ENCODE data around the gene PLEKHN1. TPM values are rescaled to one million over a fixed set of nuclear protein-coding genes. Genes with fewer than 3 reads are reported as not detected.
"Not testable (repeated sequence)": the region's sequence is repeated elsewhere in the genome, so short reads cannot be mapped to it uniquely, and the experiment has no call there.

The PLEKHN1 gene
- total RNA-seq, 1 donor from 2014 or later: 28.5 TPM

DNA sequence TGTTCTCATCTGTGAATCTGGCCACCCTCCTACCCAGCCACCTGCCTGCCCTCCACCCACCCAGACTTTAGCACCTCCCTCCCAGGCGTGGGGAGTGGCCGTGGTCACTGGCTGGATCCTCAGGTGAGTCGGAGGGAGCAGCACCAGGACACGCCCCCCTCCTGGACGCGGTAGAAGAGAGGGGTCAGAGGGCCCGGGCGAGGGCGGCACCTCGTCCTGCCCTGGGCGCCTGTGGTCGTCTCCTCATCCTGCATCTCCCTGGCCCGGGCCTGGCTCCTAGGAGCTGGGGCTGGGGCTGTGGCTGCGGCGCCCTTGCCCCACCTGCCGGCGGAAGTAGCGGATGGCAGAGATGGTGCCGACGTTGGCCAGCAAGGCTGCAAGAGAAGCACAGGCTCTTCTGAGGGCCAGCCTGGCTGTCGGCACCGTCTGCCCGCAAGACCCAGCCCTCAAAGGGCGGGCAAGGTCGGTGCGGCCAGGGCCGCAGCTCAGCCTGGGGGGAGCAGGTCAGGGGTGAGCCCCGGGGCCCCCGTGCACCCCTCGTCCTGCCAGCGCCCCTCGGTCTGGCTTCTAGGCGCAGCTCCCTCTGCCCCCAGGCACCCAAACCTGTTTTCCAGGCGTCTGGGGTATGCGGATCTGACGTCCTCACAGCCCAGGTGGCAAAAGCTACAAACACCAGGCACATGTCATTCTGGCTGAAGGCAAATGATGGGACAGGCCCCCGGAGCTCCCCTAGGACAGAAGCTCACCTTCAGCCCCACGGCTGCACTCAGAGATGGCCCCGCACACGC lies 9.8 kb downstream of the PLEKHN1 start:
- DNase-seq (ENCODE audit: low spot score): no peak

DNA sequence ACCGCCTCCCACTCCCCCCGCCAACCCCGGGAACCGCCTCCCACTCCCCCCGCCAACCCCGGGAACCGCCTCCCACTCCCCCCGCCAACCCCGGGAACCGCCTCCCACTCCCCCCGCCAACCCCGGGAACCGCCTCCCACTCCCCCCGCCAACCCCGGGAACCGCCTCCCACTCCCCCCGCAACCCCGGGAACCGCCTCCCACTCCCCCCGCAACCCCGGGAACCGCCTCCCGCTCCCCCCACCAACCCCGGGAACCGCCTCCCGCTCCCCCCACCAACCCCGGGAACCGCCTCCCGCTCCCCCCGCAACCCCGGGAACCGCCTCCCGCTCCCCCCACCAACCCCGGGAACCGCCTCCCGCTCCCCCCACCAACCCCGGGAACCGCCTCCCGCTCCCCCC lies 10.5 kb downstream of the PLEKHN1 start:
- DNase-seq (ENCODE audit: low spot score): not testable (repeated sequence)

DNA sequence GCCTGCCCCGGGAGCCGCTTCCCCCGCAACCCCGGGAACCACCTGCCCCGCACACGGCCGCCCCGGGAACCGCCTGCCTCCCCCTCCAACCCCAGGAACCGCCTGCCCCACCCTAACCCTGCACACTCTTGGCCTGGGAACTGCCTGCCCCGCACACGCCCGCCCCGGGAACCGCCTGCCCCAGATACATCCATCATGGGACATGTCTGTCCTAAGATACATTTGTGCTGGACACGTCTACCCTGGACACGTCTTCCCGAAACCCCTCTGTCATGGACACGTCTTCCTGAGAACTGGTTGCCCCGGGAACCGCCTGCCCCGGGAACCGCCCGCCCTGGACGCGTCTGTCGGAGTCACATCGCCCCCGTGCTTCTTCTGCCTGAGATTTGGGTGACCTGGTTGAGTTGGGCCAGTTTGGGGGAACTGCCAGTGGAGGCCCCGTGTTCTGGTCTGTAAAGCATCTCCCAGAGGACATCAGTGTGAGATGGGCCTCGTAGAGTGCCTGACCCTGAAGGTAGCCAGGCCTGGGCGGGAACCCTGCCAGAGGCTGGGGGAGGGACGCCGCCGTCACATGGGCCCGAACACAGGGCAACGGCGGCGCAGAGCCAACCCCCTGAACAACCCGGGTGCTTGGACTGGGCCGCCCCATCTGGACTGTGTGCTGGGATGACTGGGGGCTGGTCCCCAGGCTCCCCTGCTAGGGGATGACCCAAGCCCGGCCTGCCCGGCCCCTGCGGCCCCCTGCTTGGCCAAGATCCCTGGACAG lies 12.0 kb downstream of the PLEKHN1 start:
- no peak for DNase-seq (ENCODE audit: low spot score)

DNA sequence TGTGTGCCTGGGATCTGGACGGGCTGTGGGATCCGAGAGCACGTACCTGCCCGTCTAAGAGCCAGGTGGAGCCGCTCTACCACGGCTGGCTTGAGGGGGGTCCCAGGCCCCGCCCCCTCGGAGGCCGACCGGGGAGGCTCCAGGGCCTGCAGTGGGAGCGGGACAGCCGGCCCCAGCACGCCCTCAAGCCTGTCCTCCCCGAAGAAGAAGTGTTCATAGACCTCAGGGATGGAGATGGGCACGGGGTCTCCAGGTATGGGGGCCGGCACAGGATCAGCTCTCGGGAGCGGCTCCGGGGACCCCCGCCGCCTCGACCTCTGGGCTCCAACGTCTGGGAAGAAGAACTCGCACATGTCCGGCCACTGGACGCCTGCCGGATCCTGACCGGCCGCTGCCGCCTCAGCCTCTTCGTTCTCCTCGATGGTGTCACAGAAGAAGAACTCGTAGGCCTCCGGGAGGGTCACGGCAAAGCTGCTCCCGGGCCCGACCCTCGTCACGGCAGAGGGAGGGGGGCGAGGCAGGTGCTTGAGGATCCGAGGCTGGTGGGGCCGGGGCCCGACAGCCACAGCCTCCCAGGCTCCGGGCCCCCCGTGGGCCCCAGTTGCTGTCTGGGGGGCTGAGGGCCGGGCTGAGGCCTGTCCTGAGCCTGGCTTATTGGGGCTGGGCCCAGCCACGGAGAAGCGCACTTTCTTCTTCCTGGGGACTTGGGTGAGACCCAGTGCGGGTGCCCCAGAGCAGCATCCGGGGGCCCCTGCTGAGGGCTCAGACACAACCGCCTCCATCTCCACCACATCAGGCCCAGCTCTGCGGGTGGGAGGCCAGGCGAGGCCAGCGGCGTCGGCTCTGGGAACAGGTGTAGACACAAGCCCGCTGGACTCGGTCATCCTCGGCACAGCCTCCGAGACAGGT lies 12.8 kb downstream of the PLEKHN1 start:
- no peak for DNase-seq (ENCODE audit: low spot score)

DNA sequence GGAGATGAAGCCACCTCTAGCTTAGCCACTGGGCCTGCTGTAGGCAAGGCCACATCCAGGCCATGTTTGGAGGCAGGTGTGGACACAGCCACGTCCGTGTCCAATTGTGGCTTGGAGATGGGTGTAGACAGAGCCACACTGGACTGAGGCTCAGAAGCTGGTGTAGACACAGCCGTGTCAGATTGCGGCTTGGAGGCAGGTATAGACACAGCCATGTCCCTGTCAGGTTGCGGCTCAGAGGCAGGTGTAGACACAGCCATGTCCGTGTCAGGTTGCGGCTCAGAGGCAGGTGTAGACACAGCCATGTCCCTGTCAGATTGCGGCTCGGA lies 13.4 kb downstream of the PLEKHN1 start:
- no peak for DNase-seq (ENCODE audit: low spot score)

DNA sequence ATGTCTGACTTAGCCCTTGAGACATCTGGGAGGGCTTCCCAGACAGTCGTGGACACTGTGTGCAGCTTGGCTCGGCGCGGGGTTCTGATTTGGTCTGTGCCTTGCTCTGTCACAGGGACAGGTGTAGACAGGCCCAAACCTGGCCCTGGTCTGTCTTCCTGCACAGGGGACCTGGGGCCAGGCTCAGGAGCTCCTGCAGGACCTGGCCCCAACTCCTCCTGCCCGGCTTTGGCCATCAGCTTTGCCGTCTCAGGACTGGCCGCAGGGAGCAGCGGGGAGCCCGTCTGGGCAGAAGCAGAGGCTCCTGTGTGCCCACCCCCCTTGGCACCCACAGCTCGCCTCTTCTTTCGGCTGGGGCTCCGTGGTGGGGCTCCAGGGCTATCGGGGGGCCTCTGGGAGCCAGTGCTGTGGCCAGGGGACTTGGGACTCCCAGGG lies 13.9 kb downstream of the PLEKHN1 start:
- DNase-seq (ENCODE audit: low spot score): no peak

DNA sequence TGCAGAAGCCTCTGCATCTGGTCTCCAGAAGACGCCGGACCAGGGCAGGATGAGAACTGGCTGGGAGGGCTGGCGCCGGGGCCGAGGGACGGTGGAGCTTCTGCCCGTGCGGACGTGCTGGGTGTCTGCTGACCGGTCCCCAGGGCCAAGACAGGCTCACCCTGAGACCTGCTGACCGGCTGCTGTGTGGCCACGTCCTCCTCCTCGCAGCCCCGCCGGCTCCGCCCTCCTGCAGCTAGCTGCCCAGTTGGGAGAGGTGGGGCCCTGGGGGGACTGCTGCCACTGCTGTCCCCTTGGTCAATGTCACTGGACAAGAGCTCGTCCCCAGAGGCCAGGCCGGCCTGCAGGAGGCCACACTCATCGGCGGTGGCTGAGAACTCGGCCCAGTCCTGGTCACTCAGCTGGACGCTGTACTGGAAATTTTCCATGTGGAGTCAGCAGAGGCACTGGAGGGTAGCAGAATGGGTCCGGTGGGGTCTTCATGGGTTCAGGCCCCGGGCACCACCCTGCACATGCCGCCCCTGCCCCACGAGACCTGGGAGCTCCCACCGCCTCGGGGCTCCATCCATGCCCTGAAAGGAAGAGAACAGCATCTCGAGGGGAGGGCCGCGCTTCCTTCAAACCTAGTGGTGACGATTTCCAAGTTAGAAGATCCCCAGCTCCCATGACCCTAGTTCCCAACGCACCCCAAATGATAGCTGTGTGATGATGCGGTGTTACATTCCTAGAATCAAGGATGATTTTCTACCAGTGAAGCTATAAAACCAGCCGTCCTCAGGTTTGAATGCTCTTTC lies 14.5 kb downstream of the PLEKHN1 start:
- no peak for DNase-seq (ENCODE audit: low spot score)

DNA sequence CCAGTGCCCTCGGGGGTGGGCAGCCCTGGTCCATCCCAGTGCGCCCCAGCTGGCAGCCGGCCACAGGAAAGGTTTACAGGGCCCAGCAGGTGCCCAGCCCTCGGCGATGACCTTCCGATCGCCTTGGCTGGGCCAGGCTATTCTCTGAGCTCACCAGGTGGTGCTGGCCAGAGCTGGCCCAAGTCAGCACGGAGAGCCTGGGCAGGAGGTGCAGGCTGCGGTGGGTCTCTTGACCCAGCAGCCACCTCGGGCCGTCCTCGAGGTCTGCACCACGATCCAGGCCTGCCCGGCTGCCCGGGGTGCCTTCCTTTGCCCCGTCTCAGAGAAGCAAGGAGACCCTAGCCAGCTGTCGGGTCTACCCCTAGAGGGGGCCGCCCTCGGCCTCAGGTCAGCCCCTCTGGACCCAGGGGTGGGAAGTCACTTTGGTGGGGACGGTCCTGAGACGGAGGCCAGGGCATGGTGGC lies 15.2 kb downstream of the PLEKHN1 start:
- no peak for DNase-seq (ENCODE audit: low spot score)

DNA sequence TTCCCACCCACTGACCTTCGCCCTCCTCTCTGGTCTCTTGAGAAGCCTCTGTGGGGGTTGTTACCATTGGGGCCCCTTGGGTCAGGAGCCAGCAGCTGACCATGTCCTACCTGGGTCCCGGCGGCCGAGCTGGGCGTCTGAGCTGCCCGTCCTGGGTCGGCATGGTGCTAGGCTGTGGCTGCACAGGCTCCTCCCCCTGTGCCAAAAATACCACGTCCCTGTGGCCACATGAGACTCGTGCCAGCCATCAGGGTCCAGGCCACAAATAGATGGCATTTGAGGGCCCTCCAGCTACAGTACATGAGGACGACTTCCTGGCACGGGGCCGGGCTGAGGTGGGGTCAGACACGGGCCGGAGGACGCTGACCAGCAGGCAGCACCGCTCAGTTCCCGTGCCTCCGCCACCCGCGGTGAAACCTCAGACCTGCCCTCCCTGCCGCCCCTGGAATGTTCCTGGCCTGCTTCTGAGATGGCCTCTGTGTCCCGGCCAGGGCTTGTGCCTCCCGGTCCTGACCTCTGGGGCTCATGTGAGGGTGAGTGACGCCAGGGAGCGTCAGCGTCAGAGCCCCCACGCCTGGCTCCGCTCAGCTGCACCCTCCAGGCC lies 15.8 kb downstream of the PLEKHN1 start, which contains the start of gene PERM1:
Gene PERM1, minus strand, starts transcription at position 139 of the 604 bp plus-strand sequence. CDS start 1,064 bp downstream, outside the sequence.
- no peak for DNase-seq (ENCODE audit: low spot score)

DNA sequence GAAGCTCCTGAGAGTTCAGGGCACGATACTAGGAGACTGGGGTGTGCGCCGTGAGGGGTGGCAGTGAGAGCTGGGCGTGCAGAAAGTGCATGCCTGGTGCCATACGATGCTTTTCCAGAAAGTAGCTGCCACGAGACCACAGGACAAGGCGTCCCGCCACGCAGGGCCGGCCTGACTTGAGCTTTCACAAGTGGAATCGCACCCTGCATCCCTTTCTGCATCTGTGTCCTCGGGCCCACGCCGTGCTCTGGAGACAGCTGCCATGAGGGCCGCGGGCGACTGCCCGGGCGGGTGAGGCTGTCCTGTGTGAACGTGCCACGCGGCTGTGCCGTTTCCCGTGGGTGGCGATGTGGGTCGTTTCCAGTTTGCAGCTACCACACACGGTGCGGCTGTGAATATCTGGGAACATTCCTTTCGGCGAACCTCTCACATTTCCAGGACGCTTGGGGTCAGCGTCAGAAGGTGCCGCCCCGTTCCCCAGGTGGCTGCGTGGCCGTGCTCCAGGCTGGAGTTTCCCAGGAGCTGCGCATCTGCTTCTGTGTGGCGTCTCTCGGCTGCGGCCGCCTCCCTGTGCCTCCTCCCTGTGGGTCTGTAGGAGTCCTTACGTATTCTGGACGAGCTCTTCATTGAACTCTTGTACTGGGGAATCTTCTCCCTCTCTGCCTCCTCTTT lies 16.6 kb downstream of the PLEKHN1 start:
- DNase-seq (ENCODE audit: low spot score): no peak

DNA sequence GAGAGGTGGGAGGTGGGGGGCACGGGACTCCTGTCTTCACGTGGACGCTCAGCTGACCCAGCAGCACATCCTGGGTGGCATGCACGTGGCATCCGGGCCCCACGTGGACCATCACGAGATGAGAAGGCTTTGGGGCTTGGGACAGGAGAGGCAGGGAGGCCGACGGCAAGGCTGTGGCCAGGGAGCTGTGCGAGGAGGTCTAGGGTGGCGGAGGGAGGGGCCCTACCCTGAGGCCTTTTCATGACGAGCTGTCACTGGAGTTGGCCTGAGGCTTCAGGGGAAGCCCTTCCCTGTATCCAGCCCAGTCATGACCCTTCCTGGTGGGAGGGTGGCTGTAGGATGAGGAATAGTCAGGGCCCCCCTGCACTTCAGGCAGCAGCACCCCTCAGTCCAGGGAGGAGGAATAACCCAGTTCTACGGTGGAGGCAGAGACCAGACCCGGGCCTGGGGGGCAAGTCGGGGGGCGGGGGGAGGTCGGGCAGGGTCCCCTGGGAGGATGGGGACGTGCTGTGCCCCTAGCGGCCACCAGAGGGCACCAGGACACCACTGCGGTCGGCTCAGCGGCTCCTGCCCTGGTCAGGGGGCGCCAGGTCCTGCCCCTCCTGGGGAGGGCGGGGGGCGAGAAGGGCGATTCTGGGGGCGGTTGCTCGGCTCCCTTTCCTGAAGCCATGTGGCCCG lies 17.7 kb downstream of the PLEKHN1 start:
- DNase-seq (ENCODE audit: low spot score): no peak

DNA sequence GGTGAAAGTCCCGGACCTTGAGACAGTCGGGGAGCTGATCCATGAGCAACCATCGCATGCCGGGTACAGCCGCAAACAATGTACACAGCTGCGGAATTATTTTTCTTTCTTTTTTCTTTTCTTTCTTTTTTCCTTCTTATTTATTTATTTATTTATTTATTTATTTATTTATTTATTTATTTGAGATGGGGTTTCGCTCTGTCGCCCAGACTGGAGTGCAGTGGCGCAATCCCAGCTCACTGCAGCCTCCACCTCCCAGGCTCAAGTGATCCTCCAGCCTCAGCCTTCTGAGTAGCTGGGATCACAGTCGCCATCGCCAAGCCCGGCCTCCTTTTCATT lies 18.2 kb downstream of the PLEKHN1 start:
- DNase-seq (ENCODE audit: low spot score): no peak

DNA sequence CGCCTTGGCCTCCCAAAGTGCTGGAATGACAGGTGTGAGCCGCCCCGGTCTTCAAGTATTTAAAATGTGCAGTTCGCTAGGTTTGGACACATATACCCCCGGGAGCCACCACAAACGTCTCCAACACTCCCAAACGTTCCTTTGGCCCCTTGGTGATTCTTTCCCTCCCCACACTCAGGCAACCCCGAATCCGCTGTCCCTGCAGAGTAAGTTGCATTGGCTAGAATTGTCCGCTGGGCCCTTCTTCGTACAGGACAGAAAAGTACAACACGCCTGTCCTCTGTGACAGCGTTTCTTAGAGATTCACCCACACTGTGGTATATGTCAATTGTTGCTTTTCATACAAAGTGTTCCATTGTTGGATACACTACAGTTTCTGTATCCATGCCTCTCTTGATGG lies 18.8 kb downstream of the PLEKHN1 start:
- no peak for DNase-seq (ENCODE audit: low spot score)

DNA sequence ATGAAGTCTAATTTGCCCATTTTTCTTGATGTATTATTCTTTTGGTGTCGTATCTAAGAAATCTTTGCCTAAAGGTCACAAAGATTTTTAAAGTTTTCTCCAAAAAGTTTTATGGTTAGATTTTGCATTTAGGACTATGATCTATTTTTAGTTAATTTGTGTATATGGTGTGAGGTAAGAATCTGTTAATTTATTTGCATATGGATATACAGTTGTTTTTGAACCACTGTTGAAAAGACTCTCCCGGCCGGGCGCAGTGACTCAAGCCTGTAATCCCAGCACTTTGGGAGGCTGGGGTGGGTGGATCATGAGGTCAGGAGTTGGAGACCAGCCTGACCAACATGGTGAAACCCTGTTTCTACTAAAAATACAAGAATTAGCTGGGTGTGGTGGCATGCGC lies 21.8 kb downstream of the PLEKHN1 start:
- DNase-seq (ENCODE audit: low spot score): not testable (repeated sequence)

DNA sequence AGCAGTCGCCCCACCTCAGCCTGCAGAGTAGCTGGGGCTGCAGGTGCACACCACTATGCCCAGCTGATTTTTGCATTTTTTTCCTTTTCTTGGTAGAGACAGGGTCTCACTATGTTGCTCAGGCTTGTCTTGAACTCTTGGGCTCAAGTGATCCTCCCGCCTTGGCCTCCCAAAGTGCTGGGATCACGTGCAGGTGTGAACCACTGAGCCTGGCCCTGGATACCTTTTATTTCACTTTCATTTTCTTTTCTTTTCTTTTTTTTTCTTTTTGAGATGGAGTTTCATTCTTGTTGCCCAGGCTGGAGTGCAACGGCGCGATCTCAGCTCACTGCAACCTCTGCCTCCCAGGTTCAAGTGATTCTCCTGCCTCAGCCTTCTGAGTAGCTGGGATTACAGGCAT lies 25.0 kb downstream of the PLEKHN1 start:
- not testable (repeated sequence) for DNase-seq (ENCODE audit: low spot score)

DNA sequence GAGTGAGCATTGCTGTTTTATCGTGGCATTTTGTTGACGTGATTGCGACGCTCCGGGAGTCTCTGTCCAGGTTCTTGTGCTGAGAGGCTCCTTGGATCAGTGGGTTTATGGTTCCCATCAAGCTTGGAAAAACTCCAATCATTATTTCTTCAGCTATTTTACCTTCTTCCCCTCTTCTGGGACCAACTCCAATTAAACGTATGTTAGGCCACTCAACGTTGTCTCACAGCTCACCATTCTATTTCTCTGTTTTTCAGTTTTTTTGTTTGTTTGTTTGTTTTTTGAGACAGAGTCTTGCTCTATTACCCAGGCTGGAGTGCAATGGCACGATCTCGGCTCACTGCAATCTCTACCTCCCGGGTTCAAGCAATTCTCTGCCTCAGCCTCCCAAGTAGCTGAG lies 25.6 kb downstream of the PLEKHN1 start:
- DNase-seq (ENCODE audit: low spot score): no peak

DNA sequence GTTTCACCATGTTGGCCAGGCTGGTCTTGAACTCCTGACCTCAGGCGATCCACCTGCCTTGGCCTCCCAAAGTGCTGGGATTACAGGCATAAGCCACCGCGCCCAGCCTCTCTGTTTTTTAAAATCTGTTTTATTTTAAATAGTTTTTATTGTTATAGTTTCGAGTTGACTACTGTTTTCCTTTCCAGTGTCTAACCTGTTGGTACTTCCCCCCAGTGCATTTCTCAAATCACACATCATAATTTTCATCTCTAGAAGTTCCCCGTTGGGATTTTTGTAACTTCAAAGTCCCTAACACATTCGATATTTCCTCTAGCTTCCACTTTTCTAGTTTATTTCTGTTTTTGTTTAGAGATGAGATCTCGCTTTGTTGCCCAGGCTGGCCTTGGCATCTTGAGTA lies 26.1 kb downstream of the PLEKHN1 start:
- no peak for DNase-seq (ENCODE audit: low spot score)

DNA sequence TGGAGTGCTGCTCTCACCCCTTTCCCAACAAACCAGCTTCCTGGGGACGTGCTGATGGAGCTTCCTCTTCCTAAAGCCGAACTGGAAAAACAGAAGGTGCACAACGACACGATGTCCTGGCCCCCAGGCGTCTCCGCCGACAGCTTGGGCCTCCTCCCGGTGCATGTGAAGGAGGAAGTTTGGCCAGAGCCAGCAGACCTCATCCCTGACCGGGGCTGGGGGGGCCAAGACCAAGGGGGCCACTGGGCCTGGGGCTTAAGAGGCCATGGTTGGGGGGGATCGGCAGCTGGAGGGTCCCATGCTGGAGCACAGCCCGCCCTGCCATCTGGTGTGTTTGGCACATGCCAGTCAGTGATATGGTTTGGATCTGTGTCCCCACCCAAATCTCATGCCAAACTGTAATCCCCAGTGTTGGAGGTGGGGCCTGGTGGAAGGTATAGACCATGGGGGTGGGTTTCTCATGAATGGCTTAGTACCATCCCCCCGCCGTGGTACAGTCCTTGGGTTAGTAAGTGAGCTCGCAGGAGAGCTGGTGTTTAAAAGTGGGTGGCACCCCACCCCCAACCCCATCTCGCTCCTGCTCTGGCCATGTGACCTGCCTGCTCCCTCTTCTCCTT lies 27.2 kb downstream of the PLEKHN1 start:
- DNase-seq (ENCODE audit: low spot score): peak; percentile 41

DNA sequence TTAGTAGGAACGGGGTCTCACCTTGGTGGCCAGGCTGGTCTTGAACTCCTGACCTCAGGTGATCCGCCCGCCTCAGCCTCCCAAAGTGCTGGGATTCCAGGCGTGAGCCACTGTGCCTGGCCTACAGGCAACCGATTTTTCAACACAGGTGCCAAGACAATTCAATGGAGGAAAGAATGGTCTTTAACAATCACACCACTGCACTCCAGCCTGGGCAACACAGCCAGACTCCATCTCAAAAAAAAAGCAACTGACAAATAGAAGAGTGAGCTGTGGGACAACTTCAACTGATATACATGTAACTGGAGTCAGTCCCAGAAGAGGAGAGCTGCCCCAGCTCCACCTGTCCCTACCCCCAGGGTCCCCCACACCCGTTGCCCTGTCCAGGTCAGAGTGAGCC lies 28.3 kb downstream of the PLEKHN1 start:
- DNase-seq (ENCODE audit: low spot score): not testable (repeated sequence)

All from ureter (tissue), 1 donor.